Measurements from ENCODE around the gene HNRNPM.

HNRNPM gene

DNA sequence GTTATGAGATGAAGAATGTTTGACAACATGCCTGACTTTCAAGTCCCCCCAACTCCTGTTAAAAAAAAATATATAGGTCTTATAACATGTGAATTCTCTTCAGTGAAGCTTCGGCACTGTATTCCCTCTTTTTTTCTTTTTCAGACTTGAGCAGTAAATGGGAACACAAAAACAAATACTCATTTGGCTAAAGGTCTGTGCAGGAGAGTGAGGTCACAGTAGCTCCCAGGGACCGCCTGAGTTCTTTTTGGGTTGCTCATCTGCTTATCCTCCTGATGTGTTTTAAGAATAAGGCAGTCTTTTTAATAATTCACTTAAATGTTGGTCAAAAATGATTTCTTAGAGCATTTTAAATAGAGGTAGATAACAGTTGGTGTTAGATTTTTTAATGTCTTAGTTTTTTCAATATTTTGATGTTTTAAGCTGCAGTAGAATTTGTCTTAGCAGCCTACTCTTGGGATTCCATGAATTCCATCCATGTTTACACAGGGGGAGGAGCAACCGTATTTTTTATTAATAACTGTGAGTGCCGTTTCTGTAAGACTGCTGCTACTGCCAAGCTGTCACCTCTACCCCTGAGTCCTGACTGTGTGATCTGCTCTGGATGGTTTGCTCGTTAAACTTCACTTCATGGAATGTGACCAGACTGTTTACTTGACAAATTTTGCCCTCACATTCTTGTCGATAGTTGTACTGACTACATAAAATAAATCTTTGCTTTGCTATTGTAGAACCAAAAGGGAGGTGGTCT is 14.9 kb downstream of the HNRNPM start:
- no peak for DNase-seq (ENCODE audit: low read depth in 2 of 2, low spot score in 1 of 2)

DNA sequence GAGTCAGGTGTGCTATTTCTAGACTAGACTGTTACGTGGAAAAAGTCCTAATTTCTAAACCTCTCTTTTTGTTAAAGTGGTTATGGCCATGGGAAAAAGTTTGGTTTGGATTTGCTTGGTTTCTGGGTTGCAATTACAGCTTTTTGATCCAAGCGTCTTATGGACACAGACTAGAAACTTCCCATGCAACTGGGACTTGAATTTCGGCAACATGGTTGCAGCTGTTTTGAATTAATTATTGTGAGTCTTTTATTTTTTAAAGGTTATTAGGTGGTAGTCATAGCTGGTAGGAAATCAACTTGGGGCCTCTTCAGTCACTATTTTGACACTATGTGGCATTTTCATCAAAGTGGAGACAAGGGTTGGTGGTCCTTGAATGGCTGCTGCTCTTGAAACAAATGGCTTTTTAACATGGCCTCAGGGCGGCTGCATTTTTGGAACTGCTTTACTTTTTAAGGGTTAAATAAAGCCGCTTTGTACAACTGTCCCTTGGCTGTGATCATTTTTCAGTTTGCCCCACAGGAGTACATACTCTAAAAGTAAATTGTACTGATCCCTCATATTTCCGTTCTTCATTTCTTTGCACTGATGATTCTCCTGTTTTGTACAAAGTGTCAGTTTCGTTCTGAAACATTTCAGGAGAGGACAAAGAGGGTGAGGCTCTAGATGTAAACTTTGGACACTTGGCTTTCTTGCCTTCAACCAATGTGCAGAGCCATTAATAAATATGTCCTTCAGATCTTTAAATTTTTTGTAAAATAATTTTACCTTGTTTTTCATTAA is 15.9 kb downstream of the HNRNPM start:
- DNase-seq (ENCODE audit: low read depth in 2 of 2, low spot score in 1 of 2): no peak

DNA sequence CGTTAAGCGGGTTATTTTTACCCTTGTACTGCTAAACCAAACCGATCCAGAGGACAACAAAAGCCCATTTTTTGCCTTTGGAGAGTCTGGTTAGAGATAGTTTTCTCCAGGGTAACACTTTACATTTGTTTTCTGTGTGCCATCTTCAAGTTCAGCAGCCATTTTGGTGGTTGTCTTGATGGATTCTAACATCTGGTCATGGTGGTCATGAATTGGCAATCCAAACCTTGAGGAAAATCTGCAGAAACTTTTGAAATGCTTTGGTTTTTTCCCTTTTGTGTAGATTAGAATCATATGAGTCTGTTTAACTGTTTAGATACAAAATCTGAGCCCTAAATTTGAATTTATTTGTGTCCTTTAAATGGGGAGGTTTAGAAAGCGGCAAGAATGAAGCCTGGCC is 16.6 kb downstream of the HNRNPM start:
- DNase-seq (ENCODE audit: low read depth in 2 of 2, low spot score in 1 of 2): no peak

DNA sequence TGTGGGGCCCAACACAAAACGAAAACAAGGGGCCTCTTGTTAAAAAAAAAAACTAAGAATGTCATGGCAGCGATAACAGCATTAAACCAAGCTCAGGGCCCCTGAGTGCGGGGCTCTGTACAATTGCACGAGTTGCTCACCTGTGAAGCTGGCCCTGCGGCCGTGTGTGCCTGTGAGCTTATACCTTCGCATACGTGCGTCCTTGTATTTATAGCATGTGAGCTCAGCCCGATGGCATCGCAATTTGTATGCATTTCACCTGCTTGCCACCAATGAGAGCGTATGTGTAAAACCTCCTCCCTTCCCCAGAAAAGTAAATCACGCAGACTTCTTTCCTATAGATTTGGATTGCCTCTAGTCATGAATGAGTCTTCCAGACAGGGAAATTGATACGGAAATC is 17.1 kb downstream of the HNRNPM start:
- DNase-seq (ENCODE audit: low read depth in 2 of 2, low spot score in 1 of 2): no peak

DNA sequence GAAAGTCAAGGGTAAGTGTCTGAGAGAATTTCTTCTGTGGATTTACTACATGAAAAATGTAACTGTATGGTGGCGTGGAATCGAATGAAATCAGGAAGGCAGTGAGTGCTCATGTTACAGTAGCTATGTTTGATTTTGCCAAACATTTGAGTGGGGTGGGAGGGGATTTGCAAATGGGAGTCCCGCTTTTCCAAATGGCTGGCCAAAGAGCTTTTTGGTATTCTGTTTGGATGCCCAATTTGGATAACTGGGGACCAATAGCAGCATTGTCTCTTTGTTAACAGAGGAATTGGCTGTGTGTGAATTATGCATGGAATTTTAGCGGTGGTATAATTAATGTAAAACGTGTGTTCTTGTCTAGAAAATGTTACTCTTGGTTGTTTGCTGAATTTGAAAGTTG is 17.8 kb downstream of the HNRNPM start:
- DNase-seq (ENCODE audit: low read depth in 2 of 2, low spot score in 1 of 2): no peak

DNA sequence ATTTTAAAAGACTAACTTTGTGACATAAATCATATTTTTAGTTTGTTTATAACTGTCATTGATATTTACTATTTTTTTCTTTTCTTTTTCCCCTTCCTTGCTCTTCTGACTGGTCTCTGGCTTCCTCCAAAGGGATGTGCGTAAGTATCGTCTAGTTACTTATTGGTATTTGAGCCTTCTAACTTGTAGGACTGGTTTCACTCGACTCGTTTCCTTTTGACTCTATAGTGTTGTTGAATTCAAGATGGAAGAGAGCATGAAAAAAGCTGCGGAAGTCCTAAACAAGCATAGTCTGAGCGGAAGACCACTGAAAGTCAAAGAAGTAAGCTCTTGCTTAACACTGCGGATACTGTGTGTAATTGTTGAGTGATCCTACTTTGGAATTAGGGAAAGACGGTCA is 18.6 kb downstream of the HNRNPM start:
- no peak for DNase-seq (ENCODE audit: low read depth in 2 of 2, low spot score in 1 of 2)

DNA sequence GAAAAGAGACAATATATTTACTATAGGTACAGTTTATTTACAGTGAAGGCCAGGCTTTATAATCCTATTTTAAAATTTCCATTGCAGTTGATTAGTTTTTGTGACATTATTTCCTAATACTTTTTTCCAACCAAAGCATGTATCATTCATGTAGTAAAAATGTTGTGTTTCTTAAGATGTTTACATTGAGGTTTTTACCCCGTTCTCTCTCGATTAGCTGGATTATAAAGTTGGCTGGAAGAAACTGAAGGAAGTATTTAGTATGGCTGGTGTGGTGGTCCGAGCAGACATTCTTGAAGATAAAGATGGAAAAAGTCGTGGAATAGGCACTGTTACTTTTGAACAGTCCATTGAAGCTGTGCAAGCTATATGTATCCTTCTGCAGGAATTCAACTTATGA is 21.2 kb downstream of the HNRNPM start:
- no peak for DNase-seq (ENCODE audit: low read depth in 2 of 2, low spot score in 1 of 2)

DNA sequence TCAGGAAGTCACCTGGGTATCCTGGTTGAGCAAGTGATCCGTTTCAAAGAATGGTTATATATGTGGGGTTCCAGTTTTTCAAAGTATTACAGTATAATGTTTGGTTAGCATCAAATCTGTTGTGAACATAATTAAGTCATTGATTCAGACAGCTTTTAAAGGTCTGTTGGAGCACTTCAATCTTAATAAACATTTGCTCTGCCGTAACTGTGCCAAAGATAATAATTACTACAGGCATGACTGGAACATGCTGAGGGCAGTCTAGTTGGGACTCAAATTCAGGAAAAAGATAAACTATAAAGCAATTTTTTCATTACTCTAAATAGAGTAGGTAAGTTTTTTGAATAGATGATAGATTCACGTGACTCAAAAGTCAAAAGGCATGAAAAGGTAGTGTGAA is 23.3 kb downstream of the HNRNPM start:
- no peak for DNase-seq (ENCODE audit: low read depth in 2 of 2, low spot score in 1 of 2)

DNA sequence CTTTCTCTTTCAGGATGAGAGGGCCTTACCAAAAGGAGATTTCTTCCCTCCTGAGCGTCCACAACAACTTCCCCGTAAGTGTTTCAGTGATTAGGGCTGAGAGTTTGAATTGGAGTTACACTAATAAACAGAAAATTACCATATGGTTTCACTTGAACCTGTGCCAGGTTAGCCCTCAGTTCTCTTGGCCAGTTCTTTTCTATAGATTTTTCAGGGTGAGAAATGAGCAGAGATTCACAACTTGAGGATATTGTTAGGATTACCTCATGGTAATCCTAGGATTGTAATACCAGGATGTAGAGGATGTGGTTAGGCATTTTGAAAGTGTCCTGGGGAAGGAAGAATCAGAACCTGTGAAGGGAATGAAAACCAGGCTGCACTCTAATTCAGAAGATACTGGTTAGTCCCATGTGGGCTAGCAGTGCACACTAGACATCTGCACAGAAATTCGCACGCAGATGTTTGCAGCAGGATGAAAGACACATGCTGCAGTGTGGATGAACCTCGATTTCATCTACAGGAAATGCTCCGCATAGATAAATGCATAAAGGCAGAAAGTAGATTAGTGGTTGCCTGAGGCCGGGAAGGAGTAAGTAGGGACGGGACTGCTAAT is 24.1 kb downstream of the HNRNPM start:
- DNase-seq (ENCODE audit: low read depth in 2 of 2, low spot score in 1 of 2): no peak

DNA sequence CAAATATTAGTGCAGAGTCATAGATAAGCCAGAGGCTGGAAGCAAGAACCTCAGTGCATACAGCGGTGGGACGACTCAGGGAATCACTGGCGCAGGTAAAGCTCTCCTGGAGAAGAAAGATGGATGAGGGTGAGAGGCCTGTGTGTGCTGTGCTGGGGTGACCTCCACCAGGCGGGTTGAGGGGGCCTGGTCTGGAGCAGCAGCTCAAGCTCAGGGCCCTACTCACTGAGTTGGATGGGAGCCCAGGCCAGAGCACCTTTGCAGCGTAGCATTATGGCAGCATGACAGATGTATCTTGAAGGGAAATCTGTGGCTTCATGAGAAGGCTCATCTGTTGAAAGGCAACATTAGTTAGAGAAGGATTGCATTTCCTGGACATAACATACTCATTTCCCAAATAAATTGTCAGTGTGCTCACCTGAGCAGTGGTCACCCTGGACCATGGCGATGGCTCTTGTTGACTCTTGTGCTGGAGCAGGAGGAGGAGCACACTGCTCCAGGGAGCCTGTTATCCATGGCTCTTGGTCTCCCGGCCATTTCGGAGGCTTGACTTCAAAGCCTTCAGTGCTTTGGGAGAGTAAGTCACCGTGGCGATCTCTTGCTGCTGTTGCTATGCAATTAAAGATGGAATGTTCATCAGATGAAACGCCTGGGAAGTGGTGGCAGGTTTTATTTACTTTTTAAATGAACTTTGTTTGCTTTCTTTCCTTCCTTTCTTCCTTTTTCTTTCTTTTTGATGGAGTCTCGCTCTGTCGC is 25.0 kb downstream of the HNRNPM start:
- no peak for DNase-seq (ENCODE audit: low read depth in 2 of 2, low spot score in 1 of 2)

DNA sequence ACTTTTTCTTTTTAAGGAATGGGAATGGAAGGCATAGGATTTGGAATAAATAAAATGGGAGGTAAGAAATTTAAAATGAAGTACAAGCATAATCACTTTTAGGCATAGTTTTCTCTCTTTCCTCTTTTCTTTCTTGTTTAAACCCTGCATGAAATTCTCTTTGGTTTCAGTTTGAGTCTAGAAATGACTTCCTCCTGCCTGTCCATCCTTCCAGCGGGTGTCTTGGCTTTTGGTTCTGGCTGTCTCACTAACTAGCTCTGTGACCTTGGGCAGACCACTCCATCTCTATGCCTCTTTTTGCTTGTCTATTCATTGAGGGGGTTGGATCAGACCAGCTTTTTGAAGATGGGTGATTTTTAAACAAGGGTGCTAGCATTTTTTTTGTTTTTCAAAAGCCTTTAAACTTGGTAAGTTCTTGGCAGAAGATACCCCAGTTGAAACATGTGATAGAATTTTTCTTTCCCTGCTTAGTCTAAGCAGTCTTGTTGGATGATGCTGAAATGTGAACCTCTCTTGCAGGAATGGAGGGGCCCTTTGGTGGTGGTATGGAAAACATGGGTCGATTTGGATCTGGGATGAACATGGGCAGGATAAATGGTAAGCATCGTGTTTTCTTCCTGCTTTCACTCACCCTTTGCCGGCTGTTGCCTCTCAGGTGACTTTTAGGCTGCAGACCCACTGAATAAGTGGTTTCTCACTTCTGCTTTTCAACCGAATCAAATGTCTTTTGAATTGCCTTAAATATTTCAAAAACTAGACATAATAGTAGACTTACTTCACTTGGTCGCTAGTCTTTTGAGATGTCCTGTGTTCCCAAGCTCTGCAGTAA is 29.1 kb downstream of the HNRNPM start:
- no peak for DNase-seq (ENCODE audit: low read depth in 2 of 2, low spot score in 1 of 2)

DNA sequence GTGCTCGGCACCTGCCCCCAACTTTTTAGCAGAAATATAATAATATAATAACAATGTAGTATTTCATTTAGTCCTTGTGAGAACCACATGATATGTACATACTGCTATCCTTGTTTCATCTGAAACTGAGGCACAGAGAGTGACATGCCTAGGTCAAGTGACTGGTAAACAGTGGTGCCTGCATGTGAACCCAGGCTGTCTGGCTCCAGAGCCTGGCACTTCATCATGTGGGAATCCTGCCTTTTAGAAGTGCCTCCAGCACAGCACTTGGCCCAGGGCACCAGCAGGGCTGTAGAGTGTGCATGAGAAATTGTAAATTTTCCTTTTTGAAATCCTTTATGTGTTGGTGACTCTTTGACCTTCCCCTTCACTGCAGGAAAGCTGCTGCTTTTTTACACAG is 30.2 kb downstream of the HNRNPM start:
- no peak for DNase-seq (ENCODE audit: low read depth in 2 of 2, low spot score in 1 of 2)

DNA sequence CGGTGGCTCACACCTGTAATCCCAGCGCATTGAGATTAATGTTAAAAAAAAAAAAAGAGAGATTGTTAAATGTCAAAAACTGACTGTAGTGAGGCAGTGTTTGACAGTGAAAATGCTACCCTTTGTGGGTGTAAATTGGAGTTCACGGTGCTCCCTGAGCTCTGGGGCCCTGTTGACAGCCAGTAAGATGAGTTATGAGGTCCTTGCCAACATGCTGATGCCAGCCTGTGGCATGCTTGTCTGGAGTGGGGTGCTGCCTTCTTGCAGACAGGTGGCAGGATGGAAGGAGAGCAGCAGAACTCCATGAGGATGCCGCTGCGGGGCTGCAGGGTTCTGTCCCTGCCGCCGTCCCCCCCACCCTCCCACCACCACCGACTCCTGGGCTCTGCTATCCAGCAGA is 31.7 kb downstream of the HNRNPM start:
- DNase-seq (ENCODE audit: low read depth in 2 of 2, low spot score in 1 of 2): no peak

DNA sequence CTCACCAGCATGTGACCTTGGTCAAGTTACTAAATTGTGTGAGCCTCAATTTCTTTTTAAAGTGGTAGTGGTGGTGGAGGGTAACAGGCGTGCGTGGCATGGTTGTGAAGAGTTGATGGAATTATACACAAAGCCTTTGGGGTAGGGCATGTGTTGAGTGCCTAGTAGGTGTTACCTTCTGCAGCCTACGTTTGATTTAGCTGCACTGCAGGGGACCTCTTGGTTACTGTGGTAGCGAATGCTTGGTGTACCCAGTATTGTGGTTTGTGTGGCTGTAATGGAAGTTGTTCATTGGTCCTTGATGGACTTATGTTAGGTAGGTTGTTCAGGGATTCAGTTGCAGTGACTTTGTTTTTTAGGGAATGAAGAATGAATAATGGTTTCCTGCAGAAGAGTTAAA is 33.1 kb downstream of the HNRNPM start:
- no peak for DNase-seq (ENCODE audit: low read depth in 2 of 2, low spot score in 1 of 2)

DNA sequence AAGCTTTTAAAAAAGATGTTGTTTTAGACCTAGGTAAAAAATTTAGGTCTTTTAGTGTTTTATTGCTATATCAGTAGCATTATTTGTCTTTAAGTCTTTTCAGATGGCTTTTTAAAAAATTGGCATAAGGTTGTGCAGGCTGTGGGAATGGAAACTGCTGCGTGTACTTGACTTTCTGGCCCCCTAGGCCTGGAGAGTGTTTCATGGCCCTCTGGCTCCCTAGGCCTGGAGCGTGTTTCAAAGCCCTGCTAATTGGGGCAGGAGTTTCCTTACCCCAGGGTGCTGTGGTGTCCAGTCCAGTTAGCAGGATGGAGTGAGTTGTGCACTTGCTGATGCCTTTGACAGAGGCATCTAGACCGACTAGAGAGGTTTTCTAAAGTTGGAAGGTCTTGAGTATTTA is 33.8 kb downstream of the HNRNPM start:
- DNase-seq (ENCODE audit: low read depth in 2 of 2, low spot score in 1 of 2): no peak

DNA sequence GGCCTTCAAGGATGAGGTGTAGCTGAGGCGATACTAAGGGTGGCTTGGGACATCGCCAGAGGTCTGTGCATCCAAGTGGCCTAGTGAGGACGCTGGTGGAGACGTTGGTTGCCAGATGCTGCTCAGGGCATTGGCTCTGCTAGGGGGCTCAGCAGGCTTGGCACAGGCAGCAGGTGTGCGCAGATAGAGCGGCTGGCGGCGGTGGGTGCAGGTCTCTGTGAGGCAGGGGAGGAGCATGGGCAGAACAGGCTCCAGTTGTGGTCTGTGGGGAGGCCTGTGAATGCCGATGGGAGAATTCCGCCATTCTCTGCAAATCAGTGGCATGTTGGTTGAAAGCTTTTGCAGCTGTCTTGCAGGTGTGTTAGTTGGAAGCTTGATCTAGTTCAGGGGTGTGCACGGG is 36.4 kb downstream of the HNRNPM start:
- DNase-seq (ENCODE audit: low read depth in 2 of 2, low spot score in 1 of 2): no peak

DNA sequence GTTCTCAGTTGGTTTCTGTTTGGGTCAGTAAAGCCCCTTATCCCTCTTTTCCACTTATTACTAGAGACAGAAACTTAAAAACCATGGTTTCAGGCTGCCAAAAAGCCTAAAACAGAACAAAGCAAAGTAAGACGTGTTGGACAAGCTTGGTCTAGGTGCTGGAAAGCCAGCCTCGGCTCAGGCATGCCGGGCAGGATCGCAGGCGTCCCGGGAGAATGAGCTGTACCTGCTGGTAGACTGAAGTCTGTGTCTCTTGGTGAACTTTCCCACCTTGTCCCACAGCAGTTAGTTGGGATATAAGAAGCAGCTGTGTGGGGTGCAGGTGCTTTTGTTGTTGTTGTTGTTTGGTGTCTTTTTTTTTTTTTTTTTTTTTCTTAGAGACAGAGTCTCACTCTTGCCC is 36.8 kb downstream of the HNRNPM start:
- DNase-seq (ENCODE audit: low read depth in 2 of 2, low spot score in 1 of 2): no peak

DNA sequence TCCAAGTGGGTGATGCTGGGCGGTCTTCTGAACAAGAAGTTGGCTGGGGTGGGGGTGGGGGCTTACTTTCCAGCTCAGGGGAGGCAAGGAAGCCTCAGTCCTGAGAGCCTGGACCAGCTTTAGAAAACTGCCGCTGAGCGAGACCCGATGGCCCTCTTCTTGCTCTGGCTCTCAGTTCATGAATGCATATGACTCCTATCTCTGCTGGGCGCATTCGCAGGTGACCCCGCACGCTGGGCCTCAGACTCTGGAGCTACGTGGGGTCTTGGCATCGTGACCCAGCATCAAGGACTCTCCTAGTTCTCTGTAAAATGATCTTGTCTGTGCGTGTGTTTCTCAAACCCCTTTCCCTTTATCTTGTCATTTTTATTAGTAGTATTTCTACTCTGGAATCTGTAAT is 37.9 kb downstream of the HNRNPM start:
- no peak for DNase-seq (ENCODE audit: low read depth in 2 of 2, low spot score in 1 of 2)

DNA sequence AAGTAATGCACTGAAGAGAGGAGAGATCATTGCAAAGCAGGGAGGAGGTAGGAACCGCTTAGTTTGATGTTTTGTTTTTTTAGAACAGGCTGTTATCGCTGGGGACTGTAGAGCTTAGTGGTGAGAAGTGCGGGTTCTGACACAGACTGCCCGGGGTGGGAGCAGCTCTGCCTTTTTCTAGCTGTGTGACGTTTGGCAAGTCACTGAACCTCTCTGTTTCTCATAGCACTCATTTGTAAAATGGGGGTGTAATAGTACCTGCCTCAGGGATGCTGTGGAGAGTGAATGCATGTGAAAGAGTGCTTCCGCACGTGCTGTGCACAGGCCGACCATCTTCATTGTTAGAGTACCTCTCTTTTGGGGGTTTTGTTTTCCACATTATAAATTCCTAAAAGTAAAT is 38.4 kb downstream of the HNRNPM start:
- no peak for DNase-seq (ENCODE audit: low read depth in 2 of 2, low spot score in 1 of 2)

DNA sequence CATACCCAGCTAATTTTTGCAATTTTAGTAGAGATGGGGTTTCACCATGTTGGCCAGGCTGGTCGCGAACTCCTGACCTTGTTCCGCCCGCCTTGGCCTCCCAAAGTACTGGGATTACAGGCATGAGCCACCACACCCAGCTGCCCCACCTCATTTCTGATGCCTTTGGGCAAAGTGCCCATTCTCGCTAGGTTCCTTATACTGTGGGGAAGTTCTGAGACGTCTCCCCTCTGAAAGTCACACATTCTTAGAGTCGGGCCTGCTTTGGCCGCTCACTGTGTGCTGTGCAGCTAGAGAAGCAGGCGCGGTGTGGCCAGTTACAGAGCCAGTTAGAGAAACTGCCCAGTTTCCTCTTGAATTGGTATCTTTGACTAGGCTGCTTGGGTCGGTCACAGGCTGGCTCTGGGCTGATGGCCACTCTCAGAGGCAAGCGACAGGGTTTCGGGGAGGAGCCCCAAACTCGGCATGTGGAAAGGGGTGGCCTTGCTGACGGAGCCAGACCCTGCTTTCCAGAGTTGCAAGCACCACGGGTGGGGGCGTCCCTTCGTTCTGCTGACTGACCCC is 39.6 kb downstream of the HNRNPM start:
- DNase-seq (ENCODE audit: low read depth in 2 of 2, low spot score in 1 of 2): no peak

All from stimulated activated CD8-positive, alpha-beta memory T cell treated with anti-CD3 and anti-CD28 coated beads, Interleukin-4, amount 100 ng/mL, for 1 hour (primary cell).